Measurements from ENCODE around the gene FCER1G. TPM values are rescaled to one million over a fixed set of nuclear protein-coding genes. Genes with fewer than 3 reads are reported as not detected.

FCER1G gene
- total and polyA plus RNA-seq, 9 of the 15 experiments (the other 6 are each of a cell fraction or from before 2014, with no cell fraction given) = 0.15 to 0.69 (median 0.31) TPM; not detected in 2

GRCh38 chr1:161193561-161194235 lies 21.4 kb upstream of the FCER1G start:
- Histone ChIP-seq H3K79me2 (ENCODE audit: control insufficient read depth, insufficient read depth, low read length) (no peaks in the 10 kb centered on the region), H3K9me3 (replicated peaks; ENCODE audit: control insufficient read depth, insufficient read depth, low read depth, low read length) (no peaks in the 10 kb centered on the region), H3K4me2 (ENCODE audit: insufficient read depth, low read length) (no peak overlapping the region), H3K4me1 (replicated peaks in 1 of 2; ENCODE audit: control insufficient read depth in 2 of 2, insufficient read depth in 2 of 2, low read length in 2 of 2) (peaks cover 28 to 42% of the 10 kb centered on the region in 2 experiments), H3K36me3 (ENCODE audit: control insufficient read depth, insufficient read depth, low read length) (no peaks in the 10 kb centered on the region), H3K27me3 (ENCODE audit: control insufficient read depth in 2 of 2, insufficient read depth in 2 of 2, low read length in 2 of 2) (no peaks in the 10 kb centered on the region), H4K20me1 (replicated peaks; ENCODE audit: control insufficient read depth, insufficient read depth, low read length) (no peaks in the 10 kb centered on the region), H3K27ac (ENCODE audit: extremely low read depth, low read depth, low read length) (no peak overlapping the region), H2AFZ (ENCODE audit: low read depth, low read length) (peak overlapping the region; percentile 94), H3K4me3 (no peak overlapping the region), H3K9ac (ENCODE audit: insufficient read depth in 1 of 2, low read depth in 2 of 2, low read length in 2 of 2) (peak overlapping the region in 1 of 2 experiments; percentile 73; a peak in 1 of 4 replicates), H3K9me1 (ENCODE audit: control insufficient read depth, insufficient read depth, low read length) (no peaks in the 10 kb centered on the region)
- FAIRE-seq (no peak), DNase-seq (ENCODE audit: extremely low read depth in 1 of 4, low spot score in 3 of 4) (no peak), ATAC-seq (no peak)
- in situ Hi-C loops (cut with MboI) (no loop called here), intact Hi-C loops (cut with micrococcal nuclease) (loop anchor here (2.0 kb wide), 2 partner anchors 31 to 181 kb away; no protein-coding TSS in a partner anchor)
- POLR2A ChIA-PET = interaction anchor here (0.6 to 1.5 kb wide), 4 partner anchors 9 to 61 kb away, joined by 3 to 4 read pairs (median 3); partner anchors contain the start of gene DEDD
- no peak for TF ChIP-seq NR3C1 (CRISPR knock-in tag; IDR thresholded peaks at IDR 0.05)
- no peak for TF ChIP-seq EP400 (IDR thresholded peaks at IDR 0.05)
- TF ChIP-seq ZC3H11A (IDR thresholded peaks at IDR 0.05; ENCODE audit: low read depth, low read length) = no peak
- no peak for TF ChIP-seq ZNF764 (CRISPR knock-in tag; IDR thresholded peaks at IDR 0.05; ENCODE audit: low read depth)
- no peak for TF ChIP-seq SRF (CRISPR knock-in tag; IDR thresholded peaks at IDR 0.05)
- no peak for TF ChIP-seq PPARD (CRISPR knock-in tag; IDR thresholded peaks at IDR 0.05)
- no peak for TF ChIP-seq HEY1 (CRISPR knock-in tag; IDR thresholded peaks at IDR 0.05; ENCODE audit: borderline replicate concordance)
- TF ChIP-seq HDAC6 (IDR thresholded peaks at IDR 0.05; ENCODE audit: low read depth, low read length) = no peak
- BruUV-seq (replicated peaks) = no TSS peak
- WGBS (ENCODE audit: insufficient coverage, low coverage, missing lambda C conversion rate) = 89% methylated on average over 19 of the region's 21 CpGs
- CTCF ChIA-PET (ENCODE audit: low intra/inter-chr PET ratio) = interaction anchor here (0.5 to 2.4 kb wide), 2 partner anchors 174 to 1093 kb away, joined by 3 to 9 read pairs; partner anchors contain the start of gene CFAP126
